ENCODE data around the gene KDSR. TPM values are rescaled to one million over a fixed set of nuclear protein-coding genes. Genes with fewer than 3 reads are reported as not detected.
A peak's percentile ranks its signal among the peaks of the same experiment; 100 is the strongest.

The KDSR gene
- total RNA-seq, 1 donor from 2014 or later, result 118 TPM

DNA sequence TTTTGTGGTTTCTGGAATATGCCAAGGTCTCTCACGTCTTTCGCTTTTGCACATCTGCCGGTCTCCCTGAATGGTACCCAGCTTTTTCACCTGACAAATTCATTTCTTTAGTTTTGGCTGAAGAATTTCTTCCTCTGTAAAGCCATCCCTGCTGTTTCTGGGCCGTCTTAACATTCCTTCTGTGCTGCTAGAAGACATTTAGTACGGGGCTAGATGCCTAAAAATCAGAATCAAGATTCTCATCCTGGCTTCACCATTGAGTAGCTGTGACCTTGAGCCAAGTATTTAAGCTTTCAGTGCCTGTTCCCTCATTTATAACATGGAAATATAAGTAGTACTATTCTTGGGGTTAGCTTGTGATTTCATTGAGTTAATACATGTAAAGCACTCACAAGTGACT lies 41.0 kb downstream of the KDSR start:
- intact Hi-C loops (cut with DNase I), result no loop called here
- ATAC-seq (no peak), DNase-seq (ENCODE audit: low spot score) (no peak)

DNA sequence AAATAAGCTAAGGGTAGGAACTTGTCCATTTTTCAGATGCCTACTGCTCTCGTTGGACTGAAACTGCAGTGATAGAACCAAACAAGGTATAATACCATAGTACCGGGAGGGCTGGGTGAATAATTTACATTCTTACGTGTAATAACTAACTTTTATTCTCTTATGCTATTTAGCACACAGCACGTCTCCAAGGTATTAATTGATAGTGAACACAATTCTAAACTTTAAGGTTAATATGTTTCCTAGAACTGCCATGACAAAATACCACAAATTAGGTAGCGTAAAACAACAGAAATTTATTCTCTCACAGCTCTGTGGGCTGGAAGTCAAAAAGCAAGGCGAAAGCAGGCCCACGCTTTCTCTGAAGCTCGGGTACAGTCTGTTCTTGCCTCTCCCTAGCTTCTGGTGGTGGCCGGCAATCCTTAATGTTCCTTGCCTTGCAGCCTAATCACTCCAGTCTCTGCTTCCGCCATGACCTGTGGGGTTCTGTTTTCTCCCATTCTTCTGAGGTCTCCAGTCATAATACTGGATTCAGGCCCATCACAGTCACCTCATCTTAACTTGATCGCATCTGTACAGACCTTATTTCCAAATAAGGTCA lies 41.8 kb downstream of the KDSR start:
- intact Hi-C loops (cut with DNase I), result no loop called here
- no peak for ATAC-seq
- no peak for DNase-seq (ENCODE audit: low spot score)

- DNase-seq (ENCODE audit: low spot score), result peak; percentile 79
These were observed 43.9 kb downstream of the KDSR start for GRCh38 chr18:63322908-63323634.

GRCh38 chr18:63322206-63322605 lies 44.8 kb downstream of the KDSR start:
- intact Hi-C loops (cut with DNase I), result loop anchor here (5.0 kb wide), 1 partner anchor 190 kb away; no protein-coding TSS in a partner anchor
- DNase-seq (ENCODE audit: low spot score), result no peak

More at GRCh38 chr18:63322908-63323634, 43.9 kb downstream of the KDSR start:
- peak; percentile 57 for ATAC-seq
- intact Hi-C loops (cut with DNase I), result loop anchor here (5.0 kb wide), 1 partner anchor 191 kb away; no protein-coding TSS in a partner anchor

DNA sequence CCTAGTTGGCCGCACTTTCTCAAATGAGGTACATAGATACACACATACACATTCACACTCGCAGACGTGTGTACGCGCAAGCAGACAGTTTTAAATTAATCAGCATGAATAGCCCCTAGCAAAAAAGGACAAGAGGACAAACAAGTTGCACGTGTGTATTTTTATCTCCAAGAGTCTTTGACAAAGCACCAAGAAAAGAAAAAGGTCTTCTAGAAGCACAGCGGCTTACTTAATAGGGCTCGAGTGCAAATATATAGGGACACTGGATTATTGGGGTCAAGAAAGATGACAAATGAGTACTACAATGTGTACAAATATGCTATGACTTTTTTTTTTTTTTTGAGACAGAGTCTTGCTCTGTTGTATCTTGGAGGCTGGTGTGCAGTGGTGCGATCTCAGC lies 45.7 kb downstream of the KDSR start:
- ATAC-seq (no peak), DNase-seq (ENCODE audit: low spot score) (no peak)
- intact Hi-C loops (cut with DNase I), result loop anchor here (5.0 kb wide), 1 partner anchor 189 kb away; no protein-coding TSS in a partner anchor

More at GRCh38 chr18:63322206-63322605, 44.8 kb downstream of the KDSR start:
- ATAC-seq, result no peak

GRCh38 chr18:63320975-63321265 lies 46.1 kb downstream of the KDSR start:
- intact Hi-C loops (cut with DNase I), result loop anchor here (5.0 kb wide), 1 partner anchor 189 kb away; no protein-coding TSS in a partner anchor
- ATAC-seq (no peak), DNase-seq (ENCODE audit: low spot score) (no peak)

DNA sequence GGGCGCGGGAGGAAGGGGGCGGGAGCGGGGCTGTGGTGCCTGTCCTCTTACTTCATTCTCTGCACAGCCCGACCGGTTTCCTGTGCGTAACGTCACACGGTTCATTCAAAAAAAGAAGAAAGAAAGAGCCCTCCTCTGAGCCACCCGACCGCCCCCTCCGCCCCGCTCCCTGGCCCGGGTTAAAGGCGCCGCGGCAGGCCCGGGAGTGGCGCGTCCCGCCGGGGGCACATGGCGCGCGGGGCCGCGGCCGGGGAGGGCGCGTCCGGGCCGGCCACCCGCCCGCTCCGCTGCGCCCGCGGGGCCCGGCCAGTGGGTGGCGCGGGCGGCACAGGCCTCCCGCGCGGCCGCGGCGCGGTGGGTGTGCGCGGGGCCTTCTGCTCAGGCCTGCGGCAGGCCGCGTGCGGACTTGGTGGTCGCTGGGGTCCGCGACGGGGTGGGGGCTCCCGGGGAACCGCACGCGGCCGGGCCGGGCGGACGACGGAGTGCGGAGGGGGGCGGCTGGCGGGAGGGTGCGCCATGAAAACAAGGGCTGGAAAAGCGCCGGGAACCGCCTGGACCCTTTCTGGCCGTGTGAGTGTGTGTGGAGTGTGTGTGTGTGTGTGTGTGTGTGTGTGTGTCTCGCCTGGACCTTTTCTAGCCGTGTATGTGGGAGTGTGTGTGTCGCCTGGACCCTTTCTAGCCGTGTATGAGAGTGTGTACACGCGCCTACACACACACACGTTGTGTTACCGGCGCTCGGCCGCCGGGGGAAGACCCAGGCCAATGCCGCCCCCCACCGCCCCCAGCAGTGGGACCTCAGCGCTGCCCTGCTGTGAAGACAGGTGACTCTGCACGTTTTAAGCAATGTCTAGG lies 46.7 kb downstream of the KDSR start:
- intact Hi-C loops (cut with DNase I), result loop anchor here (5.0 kb wide), 1 partner anchor 188 kb away; no protein-coding TSS in a partner anchor
- ATAC-seq (peak; percentile 75), DNase-seq (ENCODE audit: low spot score) (peak; percentile 90)

DNA sequence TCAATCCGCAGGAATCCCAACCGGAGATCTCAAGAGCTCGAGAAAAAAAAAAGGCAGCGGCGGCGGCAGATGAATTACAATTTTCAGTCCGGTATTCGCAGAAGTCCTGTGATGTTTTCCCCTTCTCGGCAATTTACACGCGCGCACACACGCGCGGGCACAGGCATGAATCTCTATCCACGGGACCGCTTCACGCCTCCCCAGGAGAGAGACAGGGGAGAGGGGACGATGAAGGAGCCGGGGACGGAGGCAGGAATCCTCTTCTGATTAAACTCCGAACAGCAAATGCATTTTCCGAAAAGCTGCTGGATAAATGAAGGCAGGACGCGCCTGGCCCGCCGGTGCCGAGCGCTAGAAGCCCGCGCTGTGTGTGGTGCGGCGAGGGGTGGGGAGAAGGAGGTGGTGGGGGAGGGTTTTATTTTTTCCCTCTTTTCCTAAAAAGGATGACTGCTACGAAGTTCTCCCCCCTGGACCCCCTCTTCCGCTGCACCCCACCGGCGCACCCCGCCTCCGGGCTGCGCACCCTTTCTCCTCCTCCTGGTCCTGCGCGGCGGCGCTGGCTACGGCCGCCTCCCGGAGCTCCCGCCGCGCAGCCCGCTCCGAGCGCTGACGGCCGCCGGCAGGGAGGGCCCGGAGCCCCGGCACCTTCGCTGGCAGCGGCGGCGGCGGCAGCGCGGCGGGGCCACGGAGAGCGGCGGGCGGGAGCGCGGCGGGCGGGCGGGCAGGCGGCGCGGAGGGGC lies 47.5 kb downstream of the KDSR start, which contains the start of gene BCL2:
BCL2 (minus strand) TSS at position 387 of the 740 bp plus-strand sequence.
- ATAC-seq (peak; percentile 65), DNase-seq (ENCODE audit: low spot score) (no peak)

DNA sequence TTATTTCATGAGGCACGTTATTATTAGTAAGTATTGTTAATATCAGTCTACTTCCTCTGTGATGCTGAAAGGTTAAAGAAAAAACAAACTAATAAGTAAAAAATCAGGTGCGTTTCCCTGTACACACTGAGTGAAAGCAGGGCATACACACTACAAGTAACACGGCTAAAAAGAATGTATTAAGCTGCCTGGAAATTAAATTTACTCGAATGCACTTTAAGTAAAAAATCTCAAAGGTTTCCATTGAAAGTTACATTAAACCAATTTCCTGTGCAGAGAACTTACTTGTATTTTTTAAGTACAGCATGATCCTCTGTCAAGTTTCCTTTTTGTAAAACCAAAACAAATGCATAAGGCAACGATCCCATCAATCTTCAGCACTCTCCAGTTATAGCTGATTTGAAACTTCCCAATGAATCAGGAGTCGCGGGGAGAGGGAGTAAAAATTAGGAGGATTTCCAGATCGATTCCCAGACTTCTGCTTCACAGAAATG lies 48.1 kb downstream of the KDSR start:
- intact Hi-C loops (cut with DNase I), result loop anchor here (10.0 kb wide), 1 partner anchor 54 kb away; no protein-coding TSS in a partner anchor
- DNase-seq (ENCODE audit: low spot score) (no peak), ATAC-seq (no peak)

More for the DNA sequence above, 47.5 kb downstream of the KDSR start, which contains the start of gene BCL2:
- intact Hi-C loops (cut with DNase I), result loop anchor here (5.0 to 10.0 kb wide), 2 partner anchors 55 to 187 kb away; no protein-coding TSS in a partner anchor

- peak; percentile 64 for ATAC-seq
- intact Hi-C loops (cut with DNase I), result loop anchor here (10.0 kb wide), 1 partner anchor 53 kb away; no protein-coding TSS in a partner anchor
- peak; percentile 87 for DNase-seq (ENCODE audit: low spot score)
These were observed 48.8 kb downstream of the KDSR start for GRCh38 chr18:63317982-63318888.

GRCh38 chr18:63317556-63317946 lies 49.5 kb downstream of the KDSR start:
- ATAC-seq, result no peak
- intact Hi-C loops (cut with DNase I), result loop anchor here (10.0 kb wide), 1 partner anchor 53 kb away; no protein-coding TSS in a partner anchor
- no peak for DNase-seq (ENCODE audit: low spot score)

DNA sequence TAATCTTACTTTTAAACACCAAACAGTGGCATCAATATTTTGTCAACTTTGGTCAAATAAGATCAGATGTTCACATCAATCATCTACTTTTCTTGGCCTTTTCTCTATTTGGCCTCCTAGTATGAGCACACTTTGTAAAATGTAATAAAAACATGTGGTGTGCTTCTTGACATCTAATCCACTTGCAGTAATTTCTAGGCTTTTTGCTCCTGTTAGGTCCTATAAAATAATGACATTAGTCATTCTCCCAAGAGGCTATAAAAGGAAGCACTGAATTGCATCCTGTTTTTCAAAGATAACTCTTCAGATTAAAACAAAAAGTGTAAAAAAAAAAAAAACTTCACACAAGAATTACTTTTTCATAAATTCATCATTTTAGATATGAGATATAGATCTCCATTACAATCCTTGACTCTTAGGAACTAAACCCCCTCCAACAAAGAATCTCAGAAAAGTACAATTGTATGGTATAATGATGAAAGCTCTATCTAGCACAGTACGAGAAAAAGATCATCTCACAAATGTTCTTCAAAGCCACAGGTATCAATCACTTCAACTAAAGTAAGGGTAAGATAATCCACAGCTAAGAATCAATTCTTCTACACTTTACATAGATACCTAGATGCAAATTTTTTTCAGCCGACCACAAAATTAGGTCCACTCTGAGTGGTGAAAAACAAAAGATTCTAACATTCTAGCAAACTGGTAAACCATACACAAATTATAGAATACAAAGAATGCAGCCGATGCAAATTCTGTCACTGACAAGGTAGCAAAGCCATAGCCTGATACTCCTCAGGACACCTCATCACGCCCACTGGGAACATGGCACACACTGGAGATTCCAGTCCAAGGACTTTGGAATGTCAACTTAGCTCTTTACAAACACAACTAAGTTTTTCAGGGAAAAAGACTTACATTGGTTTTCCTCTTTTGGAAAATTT lies 50.1 kb downstream of the KDSR start:
- intact Hi-C loops (cut with DNase I), result loop anchor here (10.0 kb wide), 1 partner anchor 52 kb away; no protein-coding TSS in a partner anchor
- ATAC-seq (no peak), DNase-seq (ENCODE audit: low spot score) (no peak)

GRCh38 chr18:63315876-63316275 lies 51.1 kb downstream of the KDSR start:
- no peak for DNase-seq (ENCODE audit: low spot score)
- intact Hi-C loops (cut with DNase I), result loop anchor here (10.0 kb wide), 1 partner anchor 51 kb away; no protein-coding TSS in a partner anchor

DNA sequence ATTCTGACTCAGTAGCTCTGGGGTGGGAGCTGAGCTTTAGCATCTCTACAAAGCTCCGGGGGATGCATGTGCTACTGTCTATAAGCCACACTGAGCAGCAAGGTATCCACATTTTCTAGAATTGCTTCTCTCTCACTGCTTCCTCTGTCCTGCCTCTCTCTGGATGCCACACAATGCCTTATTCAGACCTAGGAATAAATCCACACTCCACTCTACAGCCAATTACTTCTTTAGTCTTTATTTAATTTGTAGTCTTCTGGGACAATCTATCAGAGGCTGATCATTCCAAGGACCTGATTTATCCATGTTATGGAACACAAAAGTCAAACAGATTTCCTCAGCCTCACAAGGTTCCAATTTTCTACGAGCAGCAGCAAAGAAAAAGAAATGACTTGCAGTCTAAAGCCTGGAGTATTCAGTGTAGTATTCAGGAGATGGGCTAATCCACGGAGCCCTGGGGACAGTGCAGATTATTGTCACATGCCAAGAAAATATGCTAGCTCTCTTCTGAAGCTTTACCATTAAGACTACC lies 51.8 kb downstream of the KDSR start:
- intact Hi-C loops (cut with DNase I), result loop anchor here (10.0 kb wide), 1 partner anchor 50 kb away; no protein-coding TSS in a partner anchor
- DNase-seq (ENCODE audit: low spot score) (no peak), ATAC-seq (no peak)

More at GRCh38 chr18:63315876-63316275, 51.1 kb downstream of the KDSR start:
- no peak for ATAC-seq

DNA sequence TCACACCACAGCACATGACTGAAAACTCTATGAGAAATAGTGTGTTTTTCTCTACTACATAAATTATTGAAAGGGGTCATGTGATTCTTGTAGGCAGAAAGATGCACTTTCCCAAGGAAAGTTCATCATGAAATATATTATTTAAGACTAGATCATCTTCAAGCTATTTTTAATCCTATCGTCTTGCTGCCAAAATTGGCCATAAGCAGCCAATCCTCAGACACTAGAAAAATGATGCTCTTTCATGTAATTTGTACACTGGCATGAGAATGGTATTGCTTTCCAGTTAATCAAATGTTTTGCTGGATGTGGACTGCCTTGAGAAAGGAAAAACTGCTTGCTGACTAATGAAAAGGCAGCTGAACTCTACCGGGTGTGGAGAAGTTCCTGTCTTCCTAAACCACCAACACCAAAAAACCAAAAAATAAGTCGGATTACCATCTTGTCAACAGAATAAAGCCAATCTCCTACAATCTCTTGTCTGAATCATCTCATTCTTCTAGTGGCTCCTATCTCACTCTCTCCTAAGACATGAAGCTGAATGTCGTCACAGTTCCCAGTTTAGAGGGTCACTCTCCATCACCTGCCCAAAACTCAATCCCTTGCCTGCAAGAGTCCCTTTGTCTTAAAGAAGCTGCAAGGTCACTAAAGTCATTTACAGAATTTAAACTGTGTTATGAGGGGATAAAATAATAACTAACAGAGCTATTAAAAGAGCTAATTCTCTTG lies 52.8 kb downstream of the KDSR start:
- DNase-seq (ENCODE audit: low spot score) (no peak), ATAC-seq (no peak)
- intact Hi-C loops (cut with DNase I), result loop anchor here (10.0 kb wide), 1 partner anchor 49 kb away; no protein-coding TSS in a partner anchor

All from sciatic nerve (tissue), 2 donors.